NOMO-1 treated with DMSO at 0.1 percent for 48 hours (cell line): ENCODE data around the gene SH3RF1.

Experiments used
- DNase-seq: peaks from one replicate; lab custom pipeline; 2025; ENCODE audit not compliant: unreplicated experiment; lab: John Stamatoyannopoulos, UW

SH3RF1 gene

GRCh38 chr4:169050284-169050683, 220.5 kb downstream of the SH3RF1 start:
- DNase-seq, result no peak

- DNase-seq, result no peak
Measured at GRCh38 chr4:169048868-169049414, 221.8 kb downstream of the SH3RF1 start.

- DNase-seq, result no peak
Measured at GRCh38 chr4:169047956-169048355, 222.8 kb downstream of the SH3RF1 start.

GRCh38 chr4:169045862-169046584, 224.7 kb downstream of the SH3RF1 start:
- DNase-seq, result no peak

- no peak for DNase-seq
Measured at GRCh38 chr4:169044714-169045447, 225.9 kb downstream of the SH3RF1 start.
